SU-DHL-6 (cell line): ENCODE measurements around the gene REPS2.

Experiments used
- H2AFZ ChIP-seq: fragments of 200-600 bp; sonication (generic); 2 replicates; pipeline ENCODE4 v1.6.1; 2014; ENCODE audit warnings: low read depth, mild to moderate bottlenecking, moderate library complexity, mixed read lengths, antibody characterized with exemption, low read length; ENCODE audit not compliant: severe bottlenecking
- H3F3A ChIP-seq: fragments of 200-600 bp; shearing (Covaris generic); 2 replicates; pipeline ENCODE4 v1.6.0; 2016; ENCODE audit warnings: antibody characterized with exemption, mild to moderate bottlenecking; ENCODE audit not compliant: insufficient read depth
- H3K27ac ChIP-seq: fragments of 200-600 bp; sonication (generic); 2 replicates; pipeline ENCODE4 v1.5.1; 2016; ENCODE audit warnings: low read depth, mild to moderate bottlenecking, low read length, moderate library complexity, mixed read lengths
- H3K27me3 ChIP-seq: fragments of 200-600 bp; sonication (generic), shearing (Covaris generic); 2 replicates; pipeline ENCODE4 v1.6.0; 2014; ENCODE audit warnings: mild to moderate bottlenecking, low read length
- H3K36me3 ChIP-seq: fragments of 200-600 bp; sonication (generic); 2 replicates; pipeline ENCODE4 v1.6.1; 2014; ENCODE audit warnings: mild to moderate bottlenecking, low read length, mixed read lengths
- H3K4me2 ChIP-seq: fragments of 300-600, 200-600 bp; shearing (Covaris generic), sonication (generic); 2 replicates; pipeline ENCODE4 v1.6.0; 2014; ENCODE audit warnings: low read length, low read depth, mild to moderate bottlenecking; ENCODE audit not compliant: poor library complexity, severe bottlenecking
- H3K4me3 ChIP-seq: fragments of 200-600 bp; sonication (generic); 2 replicates; pipeline ENCODE4 v1.5.1; 2014; ENCODE audit warnings: antibody characterized with exemption, low read length, mild to moderate bottlenecking, mixed read lengths; ENCODE audit not compliant: insufficient read depth, poor library complexity, severe bottlenecking
- H3K79me2 ChIP-seq: fragments of 200-600 bp; sonication (generic); 2 replicates; pipeline ENCODE4 v1.6.1; 2014; ENCODE audit warnings: mild to moderate bottlenecking, low read length, moderate library complexity; ENCODE audit not compliant: insufficient read depth
- H3K9ac ChIP-seq: fragments of 200-600 bp; sonication (generic); 2 replicates; pipeline ENCODE4 v1.7.0; 2014; ENCODE audit warnings: mild to moderate bottlenecking, low read length
- H3K9me2 ChIP-seq: fragments of 200-600 bp; sonication (generic); replicated peaks from 2 replicates; pipeline ENCODE4 v1.6.1; 2014; ENCODE audit warnings: low read length; ENCODE audit not compliant: insufficient read depth
- H3K9me3 ChIP-seq: fragments of 200-600 bp; sonication (generic); 2 replicates; pipeline ENCODE4 v1.6.1; 2014; ENCODE audit warnings: low read length, mixed read lengths; ENCODE audit not compliant: insufficient read depth
- H4K20me1 ChIP-seq: fragments of 200-600 bp; sonication (generic); 2 replicates; pipeline ENCODE4 v1.6.1; 2014; ENCODE audit warnings: low read depth, mild to moderate bottlenecking, antibody characterized with exemption, low read length, moderate library complexity, mixed read lengths
- CTCF ChIP-seq: fragments of 200-600 bp; sonication (generic); IDR thresholded peaks from one replicate; pipeline ENCODE4 v1.5.1; 2017; ENCODE audit warnings: antibody characterized with exemption, mild to moderate bottlenecking, low read length, moderate library complexity; ENCODE audit not compliant: insufficient read depth, poor library complexity, severe bottlenecking
- EZH2phosphoT487 ChIP-seq: fragments of 200-600 bp; sonication (generic), shearing (Covaris generic); conservative IDR thresholded peaks from 2 replicates; pipeline ENCODE4 v1.6.1; 2018; ENCODE audit warnings: mild to moderate bottlenecking, antibody characterized with exemption, low read length, moderate library complexity, mixed read lengths

REPS2 gene

DNA sequence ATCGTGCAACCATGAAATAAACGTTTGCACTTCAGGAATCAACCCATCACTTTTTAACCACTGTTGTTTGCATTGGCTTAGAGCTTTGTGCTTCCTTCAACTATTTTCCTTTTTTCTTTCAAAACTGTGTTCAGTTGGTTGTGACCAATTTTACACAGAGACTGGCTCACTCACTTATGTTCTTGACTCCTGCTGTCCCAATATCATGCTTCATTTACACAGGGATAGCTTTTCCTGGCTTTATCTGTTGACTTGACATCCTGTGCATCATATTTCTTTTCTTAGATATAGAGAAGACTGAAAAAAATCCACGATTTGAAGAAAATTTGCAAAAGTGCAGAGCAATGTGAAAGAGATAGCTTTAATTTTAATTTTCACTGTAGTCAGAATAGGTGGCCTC lies 38.8 kb downstream of the REPS2 start:
- Histone ChIP-seq H3K4me3 (no peak overlapping the region), H4K20me1 (no peaks in the 10 kb centered on the region), H3K27me3 (no peaks in the 10 kb centered on the region), H3F3A (no peaks in the 10 kb centered on the region), H3K4me2 (no peak overlapping the region), H3K9ac (no peak overlapping the region), H3K36me3 (no peaks in the 10 kb centered on the region), H3K27ac (no peak overlapping the region), H3K79me2 (no peaks in the 10 kb centered on the region), H3K9me3 (no peaks in the 10 kb centered on the region), H3K9me2 (no peaks in the 10 kb centered on the region), H2AFZ (no peak overlapping the region)
- TF ChIP-seq CTCF (no peak), EZH2phosphoT487 (no peak)

DNA sequence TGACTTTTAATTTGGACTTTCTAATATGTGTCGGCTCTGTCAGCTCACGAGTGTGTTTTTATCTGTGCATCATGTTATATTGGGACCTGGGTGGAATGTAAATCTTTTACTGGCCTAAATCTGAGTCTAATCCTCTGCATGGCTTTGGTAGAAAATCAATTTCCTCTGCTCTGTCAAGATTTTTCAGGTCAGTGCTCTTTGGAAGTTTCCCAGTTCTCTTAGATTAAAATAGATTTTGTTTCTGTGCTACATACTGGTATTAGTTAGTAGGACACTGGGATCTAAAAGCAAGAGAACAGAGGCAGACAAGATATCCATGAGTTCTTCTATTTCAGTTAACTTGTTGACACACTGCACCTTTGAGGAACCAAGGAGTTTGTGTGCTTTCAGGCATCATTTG lies 39.7 kb downstream of the REPS2 start:
- H3K4me2 ChIP-seq: no peak overlapping the region
- no peaks in the 10 kb centered on the region for H3F3A ChIP-seq
- H4K20me1 ChIP-seq: no peaks in the 10 kb centered on the region
- no peaks in the 10 kb centered on the region for H3K79me2 ChIP-seq
- no peaks in the 10 kb centered on the region for H3K27me3 ChIP-seq
- H3K4me3 ChIP-seq: no peak overlapping the region
- H3K9ac ChIP-seq: no peak overlapping the region
- TF ChIP-seq CTCF: no peak
- no peak for TF ChIP-seq EZH2phosphoT487
- H3K27ac ChIP-seq: no peak overlapping the region
- no peak overlapping the region for H2AFZ ChIP-seq
- no peaks in the 10 kb centered on the region for H3K9me2 ChIP-seq
- H3K36me3 ChIP-seq: no peaks in the 10 kb centered on the region
- H3K9me3 ChIP-seq: no peaks in the 10 kb centered on the region

- H3K36me3 ChIP-seq: no peaks in the 10 kb centered on the region
- H4K20me1 ChIP-seq: no peaks in the 10 kb centered on the region
- H3K9me2 ChIP-seq: no peaks in the 10 kb centered on the region
- no peak overlapping the region for H3K27ac ChIP-seq
- no peaks in the 10 kb centered on the region for H3K79me2 ChIP-seq
- no peaks in the 10 kb centered on the region for H3F3A ChIP-seq
- H3K4me3 ChIP-seq: no peak overlapping the region
- H3K9ac ChIP-seq: no peak overlapping the region
- H2AFZ ChIP-seq: no peak overlapping the region
- no peaks in the 10 kb centered on the region for H3K27me3 ChIP-seq
- H3K4me2 ChIP-seq: no peak overlapping the region
- no peaks in the 10 kb centered on the region for H3K9me3 ChIP-seq
- TF ChIP-seq CTCF (no peak), EZH2phosphoT487 (no peak)
Measured at GRCh38 chrX:16989750-16990149, 43.3 kb downstream of the REPS2 start.

DNA sequence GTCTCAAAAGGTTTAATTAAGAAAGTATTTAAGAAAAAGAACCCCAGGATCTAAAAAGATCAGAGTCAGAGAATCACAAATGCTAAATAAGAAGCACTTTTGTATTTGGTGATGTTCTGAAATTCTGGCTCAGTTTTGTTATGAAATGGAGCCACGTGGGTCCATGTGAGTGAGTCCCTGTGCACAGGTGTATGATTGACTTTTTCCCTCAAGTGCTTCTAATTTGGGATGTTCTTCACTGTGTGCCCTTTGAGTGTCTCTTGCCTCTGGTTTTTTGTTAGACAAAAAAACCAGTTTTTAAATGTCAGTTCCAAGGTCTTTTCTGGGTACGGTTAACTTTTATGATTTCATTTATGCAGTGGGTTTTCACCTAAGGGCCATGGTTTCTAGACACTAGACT lies 44.4 kb downstream of the REPS2 start:
- Histone ChIP-seq H3K4me2 (no peak overlapping the region), H2AFZ (no peak overlapping the region), H3K27ac (no peak overlapping the region), H3K27me3 (no peaks in the 10 kb centered on the region), H3K9me2 (no peaks in the 10 kb centered on the region), H3K36me3 (no peaks in the 10 kb centered on the region), H3K9me3 (no peaks in the 10 kb centered on the region), H4K20me1 (no peaks in the 10 kb centered on the region), H3K9ac (no peak overlapping the region), H3K79me2 (no peaks in the 10 kb centered on the region), H3F3A (no peaks in the 10 kb centered on the region), H3K4me3 (no peak overlapping the region)
- TF ChIP-seq EZH2phosphoT487 (no peak), CTCF (no peak)
